Sigmoid colon (tissue), 4 donors: Measurements from ENCODE around the gene MUC22.

Experiments
- EP300 ChIP-seq, 4 donors: sonication (generic); formaldehyde crosslinking; IDR thresholded peaks; one replicate each; pipeline ENCODE4 v1.6.1; 2017; ENCODE audit warnings: antibody characterized with exemption in 4 of 4
- POLR2A ChIP-seq, 2 donors: fragments of 450-650 bp; IDR thresholded peaks; one replicate each; pipeline ENCODE4 v1.6.1; 2016; ENCODE audit warnings: antibody characterized with exemption in 2 of 2, mild to moderate bottlenecking in 2 of 2, moderate library complexity in 2 of 2
- TF ChIP-seq, protein P1 (sequence below), 4 experiments: fragments of 450-650 bp in 3 of 4; fragments of 200-600 bp in 1 of 4; IDR thresholded peaks; one replicate each; pipeline ENCODE4 v1.5.1; 2016 to 2019; ENCODE audit warnings: antibody characterized with exemption in 4 of 4, mild to moderate bottlenecking in 3 of 4, moderate library complexity in 2 of 4

DNA sequence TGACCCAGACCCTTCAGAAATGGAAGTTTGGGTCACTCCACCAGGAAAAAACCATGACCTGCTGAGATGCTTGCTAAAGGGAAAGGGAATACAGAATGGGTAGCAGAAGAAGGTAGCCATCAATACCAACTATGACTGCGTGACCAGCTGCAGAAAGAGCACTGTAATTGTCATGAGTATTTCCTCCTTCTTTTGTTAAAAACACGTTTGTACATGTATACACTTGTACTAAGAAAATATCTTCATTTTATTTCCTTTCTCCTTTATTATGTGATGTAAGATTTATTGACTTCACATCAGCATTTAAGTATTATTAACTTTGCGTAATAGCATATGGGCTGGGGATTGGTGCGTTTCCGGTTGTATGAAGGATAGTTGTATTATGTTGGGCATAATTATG, 39.3 kb upstream of the MUC22 start:
- TF ChIP-seq EP300 (IDR thresholded peaks at IDR 0.05) (no peak), POLR2A (IDR thresholded peaks at IDR 0.05) (no peak)
- TF ChIP-seq, protein P1, sequence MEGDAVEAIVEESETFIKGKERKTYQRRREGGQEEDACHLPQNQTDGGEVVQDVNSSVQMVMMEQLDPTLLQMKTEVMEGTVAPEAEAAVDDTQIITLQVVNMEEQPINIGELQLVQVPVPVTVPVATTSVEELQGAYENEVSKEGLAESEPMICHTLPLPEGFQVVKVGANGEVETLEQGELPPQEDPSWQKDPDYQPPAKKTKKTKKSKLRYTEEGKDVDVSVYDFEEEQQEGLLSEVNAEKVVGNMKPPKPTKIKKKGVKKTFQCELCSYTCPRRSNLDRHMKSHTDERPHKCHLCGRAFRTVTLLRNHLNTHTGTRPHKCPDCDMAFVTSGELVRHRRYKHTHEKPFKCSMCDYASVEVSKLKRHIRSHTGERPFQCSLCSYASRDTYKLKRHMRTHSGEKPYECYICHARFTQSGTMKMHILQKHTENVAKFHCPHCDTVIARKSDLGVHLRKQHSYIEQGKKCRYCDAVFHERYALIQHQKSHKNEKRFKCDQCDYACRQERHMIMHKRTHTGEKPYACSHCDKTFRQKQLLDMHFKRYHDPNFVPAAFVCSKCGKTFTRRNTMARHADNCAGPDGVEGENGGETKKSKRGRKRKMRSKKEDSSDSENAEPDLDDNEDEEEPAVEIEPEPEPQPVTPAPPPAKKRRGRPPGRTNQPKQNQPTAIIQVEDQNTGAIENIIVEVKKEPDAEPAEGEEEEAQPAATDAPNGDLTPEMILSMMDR (IDR thresholded peaks at IDR 0.05): no peak
